Mesendoderm (in vitro differentiated cells): ENCODE results near the gene FCGR2B.
"Not testable (repeated sequence)": the region's sequence is repeated elsewhere in the genome, so short reads cannot be mapped to it uniquely, and the experiment has no call there.

Experiments
- DNase-seq: peaks from one replicate; pipeline ENCODE4 v3.0.0; 2013
- H2AK5ac ChIP-seq: 2 replicates; pipeline ENCODE4 v1.6.1; 2013; ENCODE audit warnings: low read length, inconsistent platforms
- H2BK120ac ChIP-seq: 2 replicates; pipeline ENCODE4 v1.6.1; 2013; ENCODE audit warnings: low read depth, mild to moderate bottlenecking, low read length, moderate library complexity, mixed read lengths
- H2BK15ac ChIP-seq: replicated peaks from 2 replicates; pipeline ENCODE4 v1.6.1; 2013; ENCODE audit warnings: low read depth, mild to moderate bottlenecking, moderate library complexity
- H2BK5ac ChIP-seq: 2 replicates; pipeline ENCODE4 v1.6.1; 2013; ENCODE audit warnings: low read length, inconsistent platforms
- H3K18ac ChIP-seq: 2 replicates; pipeline ENCODE4 v1.6.1; 2013; ENCODE audit warnings: mild to moderate bottlenecking, low read length, mixed read lengths
- H3K23ac ChIP-seq: one replicate; pipeline ENCODE4 v1.6.1; 2013; ENCODE audit warnings: low read length
- H3K27ac ChIP-seq: 2 replicates; pipeline ENCODE4 v1.5.1; 2013; ENCODE audit warnings: low read depth, mild to moderate bottlenecking, inconsistent platforms, low read length, moderate library complexity
- H3K27me3 ChIP-seq: 2 replicates; pipeline ENCODE4 v1.6.1; 2013; ENCODE audit warnings: low read length, control low read depth, mild to moderate bottlenecking, inconsistent platforms; ENCODE audit not compliant: insufficient read depth, poor library complexity
- H3K36me3 ChIP-seq: 2 replicates; pipeline ENCODE4 v1.6.1; 2013; ENCODE audit warnings: low read length, inconsistent platforms; ENCODE audit not compliant: control insufficient read depth, insufficient read depth
- H3K4ac ChIP-seq: one replicate; pipeline ENCODE4 v1.6.1; 2013; ENCODE audit warnings: low read depth, mild to moderate bottlenecking, low read length, moderate library complexity
- H3K4me1 ChIP-seq: 2 replicates; pipeline ENCODE4 v1.6.1; 2013; ENCODE audit warnings: low read depth, low read length, inconsistent platforms; ENCODE audit not compliant: control insufficient read depth
- H3K4me2 ChIP-seq: 2 replicates; pipeline ENCODE4 v1.6.1; 2013; ENCODE audit warnings: low read length
- H3K4me3 ChIP-seq: 2 replicates; pipeline ENCODE4 v1.5.1; 2013; ENCODE audit warnings: mild to moderate bottlenecking, low read length
- H3K56ac ChIP-seq: one replicate; pipeline ENCODE4 v1.6.1; 2013; ENCODE audit warnings: low read length
- H3K79me1 ChIP-seq: 2 replicates; pipeline ENCODE4 v1.6.1; 2013; ENCODE audit warnings: low read length, inconsistent platforms
- H3K79me2 ChIP-seq: 2 replicates; pipeline ENCODE4 v1.6.1; 2013; ENCODE audit warnings: mild to moderate bottlenecking, low read length; ENCODE audit not compliant: control insufficient read depth, insufficient read depth
- H3K9ac ChIP-seq: 2 replicates; pipeline ENCODE4 v1.6.1; 2013; ENCODE audit warnings: low read length, inconsistent platforms
- H4K5ac ChIP-seq: one replicate; pipeline ENCODE4 v1.6.1; 2013; ENCODE audit warnings: low read length
- H4K8ac ChIP-seq: one replicate; pipeline ENCODE4 v1.6.1; 2013; ENCODE audit warnings: low read depth, mild to moderate bottlenecking, control low read depth, low read length, moderate library complexity
- WGBS: extraction: QIAGEN DNeasy Blood & Tissue Kit; methylation state at CpG from one replicate; pipeline ENCODE4 v1.1.7; 2013; ENCODE audit warnings: low lambda C conversion rate, missing lambda C conversion rate; ENCODE audit not compliant: insufficient coverage; ENCODE audit errors: extremely low coverage; 5-methylcytosine and 5-hydroxymethylcytosine counted together

Gene FCGR2B

DNA sequence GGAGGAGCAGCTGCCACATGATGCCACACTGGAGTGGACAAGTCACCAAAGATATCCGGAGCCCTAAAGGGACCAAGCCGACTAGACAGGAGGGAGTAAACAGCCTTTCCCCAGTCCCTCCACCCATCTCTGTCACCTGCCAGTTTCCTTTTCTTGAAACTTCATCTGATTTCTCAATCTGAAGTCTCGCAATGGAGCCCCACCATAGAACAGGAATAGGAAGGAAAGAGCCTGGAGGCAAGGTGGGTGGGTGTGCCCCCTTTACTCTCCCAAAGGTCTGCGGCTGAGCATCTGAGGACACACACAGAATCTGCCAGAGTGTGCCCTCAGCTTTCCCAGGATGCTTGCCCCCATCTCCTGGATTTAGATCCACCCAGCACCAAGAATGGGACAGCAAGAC lies 31.9 kb upstream of the FCGR2B start, which contains the start of gene FCGR3B:
Gene FCGR3B (minus strand): TSS at position 101 of the 400 bp plus-strand sequence. CDS start 82 bp downstream, at position 19.
- Histone ChIP-seq H3K4me1 (no peaks in the 10 kb centered on the region), H2BK15ac (no peak within 1 kb of the TSS), H2BK5ac (no peak within 1 kb of the TSS), H3K27me3 (no peaks in the 10 kb centered on the region), H3K4ac (no peak within 1 kb of the TSS), H3K4me3 (no peak within 1 kb of the TSS), H3K23ac (no peak within 1 kb of the TSS), H3K36me3 (no peaks in the 10 kb centered on the region), H4K5ac (no peak within 1 kb of the TSS), H3K18ac (no peak within 1 kb of the TSS), H2AK5ac (no peak within 1 kb of the TSS), H4K8ac (no peak within 1 kb of the TSS), H3K4me2 (no peak within 1 kb of the TSS), H3K27ac (no peak within 1 kb of the TSS), H3K9ac (no peak within 1 kb of the TSS), H3K79me2 (no peaks in the 10 kb centered on the region), H3K56ac (no peak within 1 kb of the TSS), H3K79me1 (no peaks in the 10 kb centered on the region), H2BK120ac (no peak within 1 kb of the TSS)
- no peak for DNase-seq
- no CpG with 5 or more reads among the region's 4 CpGs for WGBS

DNA sequence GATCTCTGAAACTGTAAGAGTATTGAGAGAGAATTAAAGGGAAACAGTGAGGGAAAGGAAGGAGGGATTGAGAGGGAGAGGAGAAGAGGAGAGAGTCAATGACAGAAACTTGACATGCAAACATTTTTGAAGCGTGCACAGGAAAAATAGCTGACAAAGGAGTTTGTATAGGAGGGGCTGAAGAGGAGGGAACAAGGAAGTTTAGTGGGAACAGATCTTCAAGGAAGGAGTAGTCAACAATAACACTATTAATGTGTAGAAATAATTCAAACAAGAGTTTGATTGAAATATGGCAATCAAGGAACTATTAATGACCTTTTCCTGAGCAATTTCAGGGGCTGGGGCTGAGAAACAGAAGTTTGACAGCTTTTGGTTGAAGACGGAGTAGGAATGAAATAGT lies 27.9 kb upstream of the FCGR2B start:
- H3K18ac ChIP-seq, H2BK5ac ChIP-seq, H3K9ac ChIP-seq, H3K4me3 ChIP-seq, H3K27ac ChIP-seq, H4K5ac ChIP-seq, H3K79me1 ChIP-seq, H3K79me2 ChIP-seq, H3K27me3 ChIP-seq, H2BK15ac ChIP-seq, H3K23ac ChIP-seq, DNase-seq, H2AK5ac ChIP-seq, H3K56ac ChIP-seq, H2BK120ac ChIP-seq, H3K4ac ChIP-seq, H3K4me2 ChIP-seq, H3K36me3 ChIP-seq, H3K4me1 ChIP-seq, H4K8ac ChIP-seq: not testable (repeated sequence)
- no CpG with 5 or more reads among the region's 2 CpGs for WGBS

DNA sequence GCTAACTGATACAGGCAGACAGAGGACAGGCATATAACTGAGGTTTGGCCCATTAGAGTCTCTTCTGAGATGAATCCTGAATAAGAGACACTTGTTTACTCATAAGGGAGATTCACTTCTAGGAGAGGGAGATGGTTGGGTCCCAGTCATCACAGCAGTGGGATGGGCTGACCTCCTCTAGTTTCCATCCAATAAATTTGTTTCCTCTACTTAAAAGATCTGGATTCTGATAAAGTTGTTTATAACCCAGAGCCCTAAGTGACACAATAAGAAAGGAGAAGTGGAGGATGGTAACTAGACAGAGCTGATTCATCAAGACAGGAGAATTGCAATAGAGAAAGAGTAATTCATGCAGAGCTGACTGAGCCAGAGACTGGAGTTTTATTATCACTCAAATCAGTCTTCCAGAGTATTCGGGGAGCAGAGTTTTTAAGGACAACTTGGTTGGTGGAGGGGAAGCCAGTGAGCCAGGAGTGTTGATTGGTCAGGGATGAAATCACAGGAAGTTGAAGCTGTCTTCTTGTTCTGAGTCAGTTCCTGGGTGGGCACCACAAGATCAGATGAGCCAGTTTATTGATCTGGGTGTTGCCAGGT lies 26.7 kb upstream of the FCGR2B start:
- H3K4me3 ChIP-seq, H3K4ac ChIP-seq, H4K8ac ChIP-seq, H3K79me1 ChIP-seq, H3K27ac ChIP-seq, H3K56ac ChIP-seq, H3K23ac ChIP-seq, H4K5ac ChIP-seq, H3K27me3 ChIP-seq, H3K79me2 ChIP-seq, H3K9ac ChIP-seq, H3K4me1 ChIP-seq, H2BK15ac ChIP-seq, H3K4me2 ChIP-seq, H2BK5ac ChIP-seq, H3K36me3 ChIP-seq, H2BK120ac ChIP-seq, DNase-seq, H3K18ac ChIP-seq, H2AK5ac ChIP-seq: not testable (repeated sequence)
- WGBS: no CpG with 5 or more reads among the region's 1 CpG

DNA sequence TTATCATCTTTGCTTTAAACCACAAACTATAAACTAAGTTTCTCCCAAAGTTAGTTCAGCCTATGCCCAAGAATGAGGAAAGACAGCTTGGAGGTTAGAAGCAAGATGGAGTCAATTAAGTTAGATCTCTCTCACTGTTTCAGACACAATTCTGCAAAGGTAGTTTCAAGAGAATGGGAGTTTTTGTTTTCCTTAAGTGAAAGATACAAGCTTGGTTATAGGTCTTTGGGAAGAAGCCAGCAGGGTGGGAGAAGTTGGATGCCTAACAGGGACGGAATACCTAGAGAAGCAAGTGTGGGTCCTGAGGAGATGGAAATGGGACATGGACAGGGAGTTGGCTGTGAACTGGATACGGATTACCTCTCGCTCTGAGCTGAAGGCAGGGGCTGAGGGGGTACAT lies 26.0 kb upstream of the FCGR2B start:
- H2AK5ac ChIP-seq, H3K9ac ChIP-seq, H3K27me3 ChIP-seq, H3K4me3 ChIP-seq, H3K4me1 ChIP-seq, H3K36me3 ChIP-seq, H2BK15ac ChIP-seq, H3K79me1 ChIP-seq, H3K18ac ChIP-seq, H4K8ac ChIP-seq, H3K56ac ChIP-seq, H3K23ac ChIP-seq, H2BK5ac ChIP-seq, DNase-seq, H3K4ac ChIP-seq, H4K5ac ChIP-seq, H2BK120ac ChIP-seq, H3K79me2 ChIP-seq, H3K27ac ChIP-seq, H3K4me2 ChIP-seq: not testable (repeated sequence)
- WGBS: no CpG with 5 or more reads among the region's 3 CpGs

DNA sequence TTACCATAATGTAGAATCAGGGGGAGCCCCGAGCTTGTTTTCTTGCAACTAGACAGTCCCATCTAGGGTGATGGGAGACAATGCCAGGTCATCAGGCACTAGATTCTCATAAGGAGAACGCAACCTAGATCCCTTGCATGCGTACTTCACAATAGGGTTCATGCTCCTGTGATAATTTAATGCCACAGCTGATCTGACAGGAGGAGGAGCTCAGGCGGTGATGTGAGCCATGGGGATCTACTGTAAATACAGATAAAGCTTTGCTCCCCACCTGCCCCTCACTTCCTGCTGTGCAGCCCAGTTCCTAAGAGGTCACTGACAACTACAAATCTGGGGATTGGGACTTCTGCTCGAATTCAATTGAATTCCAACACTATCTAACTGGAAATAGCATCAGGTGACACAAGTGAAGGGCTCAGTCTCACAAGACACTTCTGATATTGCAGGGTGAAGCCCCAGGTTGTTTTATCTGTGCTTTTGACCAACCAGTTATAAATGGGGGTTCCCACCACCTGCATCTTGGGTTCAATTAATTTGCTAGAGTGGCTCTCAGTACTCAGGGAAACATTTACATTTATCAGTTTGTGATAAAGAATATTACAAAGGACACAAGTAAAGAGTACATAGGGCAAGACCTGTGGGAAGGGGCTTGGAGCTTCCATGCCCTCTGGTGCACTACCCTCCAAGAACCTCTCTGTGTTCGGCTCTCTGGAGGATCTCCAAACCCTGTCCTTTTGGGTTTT lies 24.5 kb upstream of the FCGR2B start:
- H3K79me1 ChIP-seq, H3K4ac ChIP-seq, H2BK5ac ChIP-seq, H3K9ac ChIP-seq, H3K4me2 ChIP-seq, H3K27me3 ChIP-seq, H4K8ac ChIP-seq, H3K4me1 ChIP-seq, H3K23ac ChIP-seq, H3K27ac ChIP-seq, H2AK5ac ChIP-seq, H3K36me3 ChIP-seq, H3K79me2 ChIP-seq, H4K5ac ChIP-seq, H2BK15ac ChIP-seq, H3K4me3 ChIP-seq, H3K56ac ChIP-seq, H3K18ac ChIP-seq, H2BK120ac ChIP-seq: not testable (repeated sequence)
- DNase-seq: peak; percentile 16
- WGBS: no CpG with 5 or more reads among the region's 6 CpGs

DNA sequence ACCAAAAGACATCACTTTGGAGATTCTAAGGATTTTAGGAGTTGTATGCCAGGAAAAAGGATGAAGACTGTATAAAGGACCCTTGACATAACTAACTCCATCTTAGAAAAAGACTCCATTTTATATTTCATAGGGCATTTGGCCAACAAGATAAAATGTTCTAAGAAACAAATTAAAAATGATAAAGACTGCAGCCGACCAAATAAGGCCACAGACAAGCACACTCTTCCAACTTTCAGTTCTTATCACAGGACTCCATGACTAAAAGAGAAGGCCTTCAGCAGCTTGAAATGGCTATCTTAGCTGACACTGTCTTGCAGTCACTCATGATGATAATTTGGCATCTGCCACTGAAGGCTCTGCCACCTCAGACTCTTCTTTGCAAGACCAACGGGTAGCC lies 23.7 kb upstream of the FCGR2B start:
- DNase-seq: not testable (repeated sequence)
- WGBS: no CpG with 5 or more reads among the region's 2 CpGs

More for the DNA sequence above, 23.7 kb upstream of the FCGR2B start:
- not testable (repeated sequence) for H3K27me3 ChIP-seq, H3K4ac ChIP-seq, H3K4me2 ChIP-seq, H4K5ac ChIP-seq, H3K27ac ChIP-seq, H3K36me3 ChIP-seq, H3K4me3 ChIP-seq, H3K79me1 ChIP-seq, H4K8ac ChIP-seq, H3K9ac ChIP-seq, H2BK15ac ChIP-seq, H3K23ac ChIP-seq, H2BK5ac ChIP-seq, H2BK120ac ChIP-seq, H2AK5ac ChIP-seq, H3K56ac ChIP-seq, H3K79me2 ChIP-seq, H3K18ac ChIP-seq, H3K4me1 ChIP-seq
